CD14-positive monocyte (primary cell): ENCODE measurements around the gene CACNA1C. TPM values are rescaled to one million over a fixed set of nuclear protein-coding genes. Genes with fewer than 3 reads are reported as not detected.

Experiments used
- DNase-seq, 3 donors: peaks; one replicate each; pipeline ENCODE4 v3.0.0-alpha.2; 2011 to 2022
- H2AFZ ChIP-seq: 2 replicates; pipeline ENCODE4 v1.6.0; 2012; ENCODE audit warnings: mild to moderate bottlenecking, low read depth, low read length, inconsistent platforms; ENCODE audit not compliant: insufficient read depth, poor library complexity, severe bottlenecking
- H3K27ac ChIP-seq, 2 donors: 1 replicate in 1 of 2; 2 replicates in 1 of 2; pipeline ENCODE4 v1.5.1; 2012 to 2013; ENCODE audit warnings: low read length in 2 of 2, control low read depth in 1 of 2, inconsistent platforms in 1 of 2, low read depth in 1 of 2, mild to moderate bottlenecking in 1 of 2
- H3K27me3 ChIP-seq, 2 donors: one replicate each; pipeline versions ENCODE4 v1.6.0 to v1.6.1; 2011 to 2013; ENCODE audit warnings: low read length in 2 of 2; ENCODE audit not compliant: control insufficient read depth in 2 of 2, insufficient read depth in 2 of 2
- H3K36me3 ChIP-seq, 2 donors: replicated peaks in 1 of 2; 1 replicate in 1 of 2; 2 replicates in 1 of 2; pipeline versions ENCODE4 v1.5.1 to v1.6.1; 2012 to 2013; ENCODE audit warnings: low read length in 2 of 2, control low read depth in 1 of 2, inconsistent platforms in 1 of 2, mild to moderate bottlenecking in 1 of 2; ENCODE audit not compliant: insufficient read depth in 2 of 2, control insufficient read depth in 1 of 2
- H3K4me1 ChIP-seq, 2 donors: 1 replicate in 1 of 2; 2 replicates in 1 of 2; pipeline versions ENCODE4 v1.5.1 to v1.6.1; 2012 to 2013; ENCODE audit warnings: low read length in 2 of 2, control low read depth in 1 of 2, inconsistent platforms in 1 of 2, mild to moderate bottlenecking in 1 of 2, moderate library complexity in 1 of 2; ENCODE audit not compliant: insufficient read depth in 2 of 2, control insufficient read depth in 1 of 2
- H3K4me2 ChIP-seq: replicated peaks from 2 replicates; pipeline ENCODE3; 2012; ENCODE audit warnings: low read length, moderate library complexity, mild to moderate bottlenecking; ENCODE audit not compliant: poor library complexity, severe bottlenecking; ENCODE audit errors: extremely low read depth
- H3K4me3 ChIP-seq, 3 experiments: fragments of 200-600 bp in 1 of 3; sonication (generic) in 1 of 3; replicated peaks in 1 of 3; 1 replicate in 2 of 3; 2 replicates in 1 of 3; pipeline ENCODE4 v1.5.1; 2011 to 2013; ENCODE audit warnings: low read length in 3 of 3, mild to moderate bottlenecking in 3 of 3, control low read depth in 2 of 3, low read depth in 2 of 3, inconsistent platforms in 1 of 3, moderate library complexity in 1 of 3
- H3K79me2 ChIP-seq: 2 replicates; pipeline ENCODE4 v1.6.0; 2012; ENCODE audit warnings: mild to moderate bottlenecking, control low read depth, inconsistent platforms, low read length, moderate library complexity; ENCODE audit not compliant: insufficient read depth
- H3K9ac ChIP-seq: 2 replicates; pipeline ENCODE4 v1.6.0; 2017; ENCODE audit warnings: low read length, mild to moderate bottlenecking; ENCODE audit not compliant: insufficient read depth, poor library complexity, severe bottlenecking
- H3K9me3 ChIP-seq, 2 donors: replicated peaks in 1 of 2; 1 replicate in 1 of 2; 2 replicates in 1 of 2; pipeline versions ENCODE4 v1.5.1 to v1.6.1; 2012 to 2013; ENCODE audit warnings: low read length in 2 of 2, control low read depth in 1 of 2; ENCODE audit not compliant: control insufficient read depth in 1 of 2, insufficient read depth in 1 of 2
- H4K20me1 ChIP-seq: 2 replicates; pipeline ENCODE4 v1.6.0; 2012; ENCODE audit warnings: mild to moderate bottlenecking, low read length, control low read depth, moderate library complexity; ENCODE audit not compliant: insufficient read depth
- H3K27ac Mint-ChIP-seq, 7 donors: one replicate each; pipeline ENCODE4 v1.8.0; 2020; ENCODE audit warnings: mild to moderate bottlenecking in 7 of 7, mixed read lengths in 7 of 7, moderate library complexity in 6 of 7, inconsistent platforms in 2 of 7
- H3K27me3 Mint-ChIP-seq, 3 donors: one replicate each; pipeline ENCODE4 v1.8.0; 2021 to 2022; ENCODE audit warnings: low read depth in 3 of 3, mild to moderate bottlenecking in 3 of 3, mixed read lengths in 3 of 3, moderate library complexity in 3 of 3, inconsistent platforms in 1 of 3
- H3K36me3 Mint-ChIP-seq, 2 donors: one replicate each; pipeline ENCODE4 v1.8.0; 2020; ENCODE audit warnings: mixed read lengths in 2 of 2, inconsistent platforms in 1 of 2, mild to moderate bottlenecking in 1 of 2
- H3K4me1 Mint-ChIP-seq: one replicate; pipeline ENCODE4 v1.8.0; 2020; ENCODE audit warnings: mild to moderate bottlenecking, mixed read lengths
- H3K4me3 Mint-ChIP-seq, 2 donors: one replicate each; pipeline ENCODE4 v1.8.0; 2020; ENCODE audit warnings: mild to moderate bottlenecking in 2 of 2, mixed read lengths in 2 of 2, moderate library complexity in 1 of 2
- H3K9me3 Mint-ChIP-seq, 7 donors: one replicate each; pipeline ENCODE4 v1.8.0; 2020 to 2022; ENCODE audit warnings: mixed read lengths in 7 of 7, mild to moderate bottlenecking in 6 of 7, moderate library complexity in 6 of 7, inconsistent platforms in 2 of 7
- WGBS: methylation state at CpG from one replicate; pipeline ENCODE4 v1.1.5; 2013; ENCODE audit warnings: missing lambda C conversion rate; ENCODE audit not compliant: insufficient coverage; 5-methylcytosine and 5-hydroxymethylcytosine counted together
- intact Hi-C, 2 donors: fragments of 100-400 bp; cut with micrococcal nuclease; formaldehyde crosslinking; loops; one replicate each; pipeline versions ENCODE4 v1.15.0 to v1.15.1; 2023
- polyA plus RNA-seq, 3 donors: library from polyadenylated mRNA; depleted of rRNA in 1 of 3; unstranded in 2 of 3; stranded (reverse) in 1 of 3; fragments of 300-500 nt in 2 of 3; fragments of >200 nt in 1 of 3; fragmentation: Illumina TruSeq in 2 of 3; gene quantifications; 1 replicate in 2 of 3; 2 replicates in 1 of 3; pipeline ENCODE4 v1.2.3, GENCODE V29; 2012 to 2021
- TF ChIP-seq, protein P1 (sequence below): fragments of 200-600 bp; IDR thresholded peaks from one replicate; pipeline ENCODE4 v1.8.0; 2022; ENCODE audit warnings: antibody characterized with exemption, mild to moderate bottlenecking

CACNA1C gene
- polyA plus RNA-seq, 3 donors = not detected

DNA sequence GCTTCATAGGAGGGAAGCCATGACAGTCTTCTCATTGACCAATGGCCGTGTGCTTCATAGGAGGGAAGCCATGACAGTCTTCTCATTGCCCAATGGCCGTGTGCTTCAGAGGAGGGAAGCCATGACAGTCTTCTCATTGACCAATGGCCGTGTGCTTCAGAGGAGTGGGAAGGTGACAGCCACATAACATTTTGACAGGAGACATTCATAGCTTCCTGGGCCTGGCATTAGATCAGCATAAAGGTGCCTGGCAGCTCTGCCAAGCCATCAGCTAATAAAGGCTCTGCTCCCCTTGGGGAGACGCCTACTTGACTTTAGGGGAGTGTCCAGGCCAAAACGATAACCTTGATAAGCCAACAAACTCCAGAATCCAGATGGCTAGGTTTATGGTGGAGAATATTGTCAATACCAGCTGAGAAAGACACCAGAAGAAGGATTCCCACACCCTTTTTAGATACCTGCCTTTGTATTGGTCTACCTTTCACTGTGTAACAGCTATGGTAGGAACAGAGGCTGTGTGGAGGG, 468.0 kb downstream of the CACNA1C start:
- Mint-ChIP-seq H3K36me3 (no peaks in the 10 kb centered on the region), H3K9me3 (peaks cover 2 to 4% (median 3%) of the 10 kb centered on the region in 7 donors), H3K27me3 (peaks cover 0 to 8% (median 3%) of the 10 kb centered on the region in 3 donors), H3K4me3 (no peak overlapping the region), H3K27ac (no peak overlapping the region), H3K4me1 (no peaks in the 10 kb centered on the region)
- no peaks in the 10 kb centered on the region for H3K36me3 ChIP-seq
- intact Hi-C loops = no loop called here
- H3K27me3 ChIP-seq = no peaks in the 10 kb centered on the region
- no peak overlapping the region for H3K4me2 ChIP-seq
- H4K20me1 ChIP-seq = no peaks in the 10 kb centered on the region
- no peak overlapping the region for H3K27ac ChIP-seq
- TF ChIP-seq, protein P1, sequence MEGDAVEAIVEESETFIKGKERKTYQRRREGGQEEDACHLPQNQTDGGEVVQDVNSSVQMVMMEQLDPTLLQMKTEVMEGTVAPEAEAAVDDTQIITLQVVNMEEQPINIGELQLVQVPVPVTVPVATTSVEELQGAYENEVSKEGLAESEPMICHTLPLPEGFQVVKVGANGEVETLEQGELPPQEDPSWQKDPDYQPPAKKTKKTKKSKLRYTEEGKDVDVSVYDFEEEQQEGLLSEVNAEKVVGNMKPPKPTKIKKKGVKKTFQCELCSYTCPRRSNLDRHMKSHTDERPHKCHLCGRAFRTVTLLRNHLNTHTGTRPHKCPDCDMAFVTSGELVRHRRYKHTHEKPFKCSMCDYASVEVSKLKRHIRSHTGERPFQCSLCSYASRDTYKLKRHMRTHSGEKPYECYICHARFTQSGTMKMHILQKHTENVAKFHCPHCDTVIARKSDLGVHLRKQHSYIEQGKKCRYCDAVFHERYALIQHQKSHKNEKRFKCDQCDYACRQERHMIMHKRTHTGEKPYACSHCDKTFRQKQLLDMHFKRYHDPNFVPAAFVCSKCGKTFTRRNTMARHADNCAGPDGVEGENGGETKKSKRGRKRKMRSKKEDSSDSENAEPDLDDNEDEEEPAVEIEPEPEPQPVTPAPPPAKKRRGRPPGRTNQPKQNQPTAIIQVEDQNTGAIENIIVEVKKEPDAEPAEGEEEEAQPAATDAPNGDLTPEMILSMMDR = no peak
- no peak overlapping the region for H2AFZ ChIP-seq
- H3K9me3 ChIP-seq = peaks cover 0 to 6% of the 10 kb centered on the region in 2 donors
- H3K79me2 ChIP-seq = no peaks in the 10 kb centered on the region
- H3K9ac ChIP-seq = no peak overlapping the region
- H3K4me3 ChIP-seq = no peak overlapping the region
- 87% methylated on average over 3 of the region's 5 CpGs for WGBS
- no peak for DNase-seq
- no peaks in the 10 kb centered on the region for H3K4me1 ChIP-seq

DNA sequence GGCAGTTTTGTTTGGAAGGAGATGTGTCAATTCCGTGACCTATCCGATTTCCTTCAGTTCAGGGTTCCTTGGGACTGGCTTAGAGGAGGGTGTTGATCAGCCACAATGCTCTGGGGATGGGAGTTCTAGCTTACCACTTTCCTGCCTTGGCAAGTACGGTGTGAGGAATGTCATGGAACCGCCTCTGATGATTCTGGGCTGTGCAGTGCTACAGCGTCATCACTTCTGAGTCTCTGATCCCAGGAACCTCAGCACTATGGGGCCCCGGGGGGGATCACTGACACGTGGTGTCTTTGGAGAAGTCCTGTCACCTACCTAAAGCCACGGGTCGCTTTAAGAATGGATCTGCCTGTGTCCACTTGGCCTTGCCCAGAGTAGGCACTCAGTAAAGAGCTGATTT, 470.5 kb downstream of the CACNA1C start:
- Histone ChIP-seq H3K79me2 (no peaks in the 10 kb centered on the region), H3K4me1 (no peaks in the 10 kb centered on the region), H3K27ac (no peak overlapping the region), H3K9me3 (peaks cover 0 to 6% of the 10 kb centered on the region in 2 donors), H3K9ac (no peak overlapping the region), H2AFZ (no peak overlapping the region), H4K20me1 (no peaks in the 10 kb centered on the region), H3K4me3 (no peak overlapping the region), H3K36me3 (no peaks in the 10 kb centered on the region), H3K27me3 (no peaks in the 10 kb centered on the region), H3K4me2 (no peak overlapping the region)
- Mint-ChIP-seq H3K27me3 (peaks cover 0 to 8% (median 0%) of the 10 kb centered on the region in 3 donors), H3K36me3 (no peaks in the 10 kb centered on the region), H3K4me3 (no peak overlapping the region), H3K27ac (no peak overlapping the region), H3K9me3 (peaks cover 2 to 4% (median 3%) of the 10 kb centered on the region in 7 donors), H3K4me1 (no peaks in the 10 kb centered on the region)
- no peak for DNase-seq
- TF ChIP-seq, protein P1 = no peak
- WGBS = 92% methylated on average over 9 of the region's 9 CpGs
- intact Hi-C loops = no loop called here
